T47D (cell line): ENCODE results near the gene FAM227B.

Experiments used
- DNase-seq, 2 experiments: peaks; one replicate each; pipeline versions ENCODE4 v3.0.0 to v3.0.0-alpha.2; 2011 to 2012; ENCODE audit warnings: low read depth in 1 of 2, low spot score in 1 of 2
- JUND ChIP-seq: IDR thresholded peaks from 2 replicates; pipeline ENCODE4 v1.6.1; 2012; ENCODE audit warnings: low read depth
- in situ Hi-C: cut with HindIII; loops from 2 replicates; pipeline ENCODE4 v1.10.0; 2016; ENCODE audit warnings: low sequenced_read_pairs, low pct_unique_long_range_greater_than_20kb

The FAM227B gene

DNA sequence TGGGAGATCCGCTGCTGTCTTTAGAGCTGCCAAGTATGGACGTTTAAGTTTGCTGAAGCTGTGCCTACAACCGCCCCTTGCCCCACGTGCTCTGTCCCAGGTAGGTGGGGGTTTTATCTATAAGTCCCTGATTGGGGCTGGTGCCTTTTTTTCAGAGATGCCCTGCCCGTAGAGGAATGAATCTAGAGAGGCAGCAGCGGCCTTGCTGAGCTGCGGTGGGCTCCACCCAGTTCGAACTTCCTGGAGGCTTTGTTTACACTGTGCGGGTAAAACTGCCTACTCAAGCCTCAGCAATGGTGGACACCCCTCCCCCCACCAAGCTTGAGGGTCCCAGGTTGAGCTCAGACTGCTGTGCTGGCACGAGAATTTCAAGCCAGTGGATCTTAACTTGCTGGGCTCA, 281.0 kb downstream of the FAM227B start:
- in situ Hi-C loops, result no loop called here
- no peak for TF ChIP-seq JUND

DNA sequence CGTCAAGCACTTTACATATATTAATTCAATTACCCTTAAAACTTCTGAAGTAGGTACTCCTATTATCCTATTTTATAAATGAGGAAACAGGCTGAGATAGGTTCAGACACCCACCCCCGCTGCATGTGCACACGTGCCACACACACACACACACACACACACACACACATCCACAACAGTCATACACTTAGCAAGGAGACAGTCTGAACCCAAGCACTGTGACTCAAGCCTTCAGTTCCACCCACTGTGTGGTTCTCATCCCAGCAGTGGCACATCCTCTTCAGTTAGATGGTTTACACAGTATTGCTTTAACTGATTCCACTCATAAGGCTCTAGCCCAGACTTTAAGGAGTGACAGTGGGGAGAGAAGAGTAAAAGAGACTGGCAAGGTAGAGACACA, 288.7 kb downstream of the FAM227B start:
- no peak for DNase-seq
- in situ Hi-C loops, result no loop called here
- no peak for TF ChIP-seq JUND

More for the DNA sequence above, 281.0 kb downstream of the FAM227B start:
- DNase-seq, result no peak

DNA sequence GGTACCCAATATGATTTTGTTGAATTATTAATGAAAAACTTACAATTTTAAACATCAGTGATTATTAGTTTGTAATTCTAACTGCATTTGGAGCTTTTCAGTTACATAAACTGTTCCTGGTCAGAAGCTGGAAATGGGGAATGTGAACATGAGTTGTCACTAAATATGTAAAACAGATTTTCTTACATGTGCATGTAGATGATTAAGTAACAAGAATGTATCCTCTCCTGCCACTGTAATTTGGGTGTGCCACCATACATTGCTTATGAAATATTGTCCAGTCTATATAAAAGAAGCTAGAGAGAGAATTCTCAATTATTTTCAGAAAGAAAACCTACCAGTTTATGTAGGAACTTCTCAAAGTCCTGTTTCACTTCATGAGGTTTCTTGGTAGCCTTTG, 289.2 kb downstream of the FAM227B start:
- no peak for DNase-seq
- in situ Hi-C loops, result no loop called here
- no peak for TF ChIP-seq JUND

DNA sequence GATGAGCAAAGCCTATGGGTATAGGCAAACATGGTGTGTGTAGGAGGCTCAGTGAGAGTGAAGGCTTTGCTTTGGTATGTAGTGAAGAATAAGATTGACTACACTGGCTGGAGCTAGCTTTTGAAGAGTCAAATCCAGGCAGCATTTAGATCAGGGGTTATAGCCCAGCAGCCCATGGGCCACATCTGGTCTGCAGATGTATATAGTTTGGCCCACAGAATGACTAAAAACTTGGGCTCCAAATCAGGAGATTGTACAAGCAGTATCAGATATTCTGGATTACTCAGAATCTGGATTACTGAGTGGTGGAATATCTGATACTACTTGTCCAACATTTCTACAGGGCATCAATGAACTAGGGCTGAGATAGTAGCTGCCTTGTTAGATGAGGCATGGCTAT, 290.5 kb downstream of the FAM227B start:
- no peak for DNase-seq
- no peak for TF ChIP-seq JUND
- in situ Hi-C loops, result no loop called here

DNA sequence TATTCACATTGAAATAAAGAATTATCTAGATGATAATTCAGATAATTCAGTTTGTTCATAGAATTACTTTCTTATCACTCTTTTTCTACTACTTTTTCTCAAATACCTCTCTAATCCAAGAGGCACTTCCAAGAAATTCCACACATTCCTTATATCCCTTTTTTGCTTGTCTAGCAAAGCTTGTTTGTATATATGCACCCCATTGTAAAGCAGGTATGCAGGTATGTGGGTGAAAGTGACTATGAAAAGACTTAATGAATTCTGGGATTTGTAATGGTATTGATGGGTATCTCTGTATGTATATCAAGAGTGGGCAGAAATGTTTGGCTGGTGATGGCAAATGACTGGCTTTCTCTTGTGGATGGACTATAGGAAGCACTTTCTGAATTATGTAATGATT, 291.7 kb downstream of the FAM227B start:
- no peak for DNase-seq
- TF ChIP-seq JUND, result no peak
- in situ Hi-C loops, result no loop called here

DNA sequence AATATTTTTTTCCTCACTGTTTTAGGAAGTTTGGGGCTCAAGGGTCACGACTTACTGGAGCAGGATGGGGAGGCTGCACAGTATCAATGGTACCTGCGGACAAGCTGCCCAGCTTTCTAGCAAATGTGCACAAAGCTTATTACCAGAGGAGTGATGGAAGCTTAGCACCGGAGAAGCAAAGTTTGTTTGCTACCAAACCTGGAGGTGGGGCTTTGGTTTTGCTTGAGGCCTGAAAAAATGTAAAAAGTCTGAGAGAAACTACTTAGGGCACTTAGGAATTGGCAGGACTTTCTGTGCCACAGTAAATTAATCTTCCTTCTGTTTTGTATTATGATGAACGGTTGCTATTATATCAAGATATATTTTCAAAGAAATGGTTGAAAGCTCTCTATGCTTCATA, 292.7 kb downstream of the FAM227B start:
- no peak for TF ChIP-seq JUND
- no peak for DNase-seq
- in situ Hi-C loops, result no loop called here

DNA sequence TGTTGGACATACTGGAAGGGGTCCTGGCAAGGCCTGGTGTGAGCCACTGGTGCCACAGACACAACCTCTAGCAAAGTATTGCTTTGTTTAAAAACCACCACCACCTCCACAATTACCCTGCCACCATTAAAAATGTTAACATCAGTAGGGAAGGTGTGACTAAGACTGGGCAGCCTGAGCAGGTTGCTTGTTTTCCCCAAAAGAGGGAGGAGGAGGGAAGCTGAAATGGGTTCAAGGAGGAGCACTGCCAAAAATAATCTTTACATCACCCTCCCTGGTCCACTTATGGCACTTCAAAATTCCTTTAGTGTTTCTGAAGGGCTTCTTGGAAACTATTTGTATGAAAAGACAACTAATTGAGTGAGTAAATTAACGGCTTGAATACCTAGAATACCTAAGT, 297.4 kb downstream of the FAM227B start:
- in situ Hi-C loops, result no loop called here
- no peak for TF ChIP-seq JUND
- DNase-seq, result no peak

DNA sequence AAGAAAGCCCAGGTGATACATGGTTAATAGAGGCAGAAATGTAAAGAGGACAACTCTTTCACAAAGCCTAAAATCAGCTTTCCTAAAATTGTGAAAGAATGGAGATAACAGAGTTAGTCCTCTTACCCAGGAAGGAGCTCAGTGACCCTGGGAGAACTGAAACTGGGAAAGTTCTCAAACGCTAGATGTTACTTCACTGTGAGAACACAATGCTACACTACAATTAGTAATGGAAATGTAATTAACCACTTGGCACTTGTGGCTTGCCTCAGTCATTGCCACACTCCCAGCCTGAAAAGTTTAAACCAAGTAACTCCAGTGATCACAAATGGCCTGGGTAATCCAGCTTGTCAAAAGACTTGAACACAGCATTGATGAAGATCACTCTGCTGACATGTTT, 300.3 kb downstream of the FAM227B start:
- TF ChIP-seq JUND, result no peak
- no peak for DNase-seq
- in situ Hi-C loops, result no loop called here

DNA sequence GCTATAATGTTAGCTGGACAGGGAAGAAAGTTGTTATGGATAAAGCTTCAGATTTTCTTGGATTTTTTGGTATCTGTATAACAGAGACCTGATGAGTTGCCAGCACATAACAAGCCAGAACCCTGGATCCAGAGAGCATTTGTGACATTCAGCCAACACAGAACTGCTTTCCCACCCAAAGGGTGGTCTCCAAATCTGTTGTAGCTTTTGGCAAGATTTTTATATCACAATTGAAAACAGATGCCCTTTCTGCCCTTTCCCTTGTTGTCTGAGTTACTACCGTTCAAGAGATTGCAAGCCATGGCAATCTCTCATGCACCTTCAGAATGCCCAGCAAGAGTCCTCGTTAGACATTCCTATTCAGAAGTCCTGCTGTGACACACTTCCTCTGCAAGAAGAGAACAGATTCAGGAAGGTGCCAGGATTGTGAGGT, 305.2 kb downstream of the FAM227B start:
- no peak for TF ChIP-seq JUND
- DNase-seq, result no peak
- in situ Hi-C loops, result no loop called here

DNA sequence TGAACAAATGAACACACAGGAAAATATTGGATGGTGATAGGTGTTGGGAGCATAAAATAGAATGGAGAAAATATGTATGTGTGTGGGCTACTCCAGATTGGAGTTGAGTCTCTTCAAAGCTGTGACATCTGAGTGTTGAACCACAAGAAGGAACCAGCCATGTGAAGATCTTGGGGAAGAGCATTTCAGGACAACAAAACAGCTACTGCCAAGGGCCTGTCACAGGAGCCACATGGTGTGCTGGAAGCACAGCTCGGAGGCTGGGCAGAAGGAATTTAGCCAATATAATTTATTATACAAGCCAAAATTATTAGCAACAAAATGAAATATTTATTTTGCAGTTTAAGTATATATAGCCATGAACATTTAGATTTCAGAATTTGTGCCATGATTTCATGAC, 305.9 kb downstream of the FAM227B start:
- DNase-seq, result no peak
- in situ Hi-C loops, result no loop called here
- no peak for TF ChIP-seq JUND

DNA sequence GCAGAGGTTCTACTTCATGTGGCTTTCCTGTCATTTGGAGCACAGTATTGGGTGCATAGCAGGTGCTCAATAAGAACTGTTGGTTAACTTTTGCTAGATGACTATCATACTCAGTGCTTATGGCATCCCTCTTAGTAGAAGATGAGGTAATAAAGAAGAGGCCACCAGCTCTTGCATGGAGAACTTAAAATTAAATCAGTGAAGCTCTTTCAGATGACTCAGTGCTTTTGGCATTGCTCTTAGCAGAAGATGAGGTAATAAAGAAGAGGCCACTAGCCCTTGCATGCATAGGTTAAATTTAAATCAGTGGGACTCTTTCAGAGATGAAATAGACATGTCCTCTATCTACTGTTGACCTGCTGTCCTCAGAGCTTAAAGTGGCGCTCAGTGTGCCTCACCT, 307.0 kb downstream of the FAM227B start:
- no peak for DNase-seq
- no peak for TF ChIP-seq JUND
- in situ Hi-C loops, result no loop called here

DNA sequence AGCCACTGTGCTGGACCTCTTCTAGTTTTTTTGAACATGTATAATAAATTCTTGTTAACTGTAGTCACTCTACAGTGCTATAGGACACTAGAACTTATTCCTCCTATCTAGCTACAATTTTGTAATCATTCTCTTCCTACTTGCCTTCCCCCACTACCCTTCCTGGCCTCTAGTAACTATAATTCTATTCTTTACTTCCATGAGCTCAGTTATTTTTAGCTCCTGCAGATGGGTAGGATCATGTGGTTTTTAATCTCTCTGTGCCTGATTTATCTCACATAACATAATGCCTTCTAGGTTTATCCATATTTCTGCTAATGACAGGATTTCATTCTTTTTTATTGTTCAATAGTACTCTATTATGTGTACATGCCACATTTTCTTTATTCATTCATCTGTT, 310.7 kb downstream of the FAM227B start:
- in situ Hi-C loops, result no loop called here
- no peak for DNase-seq
- TF ChIP-seq JUND, result no peak

DNA sequence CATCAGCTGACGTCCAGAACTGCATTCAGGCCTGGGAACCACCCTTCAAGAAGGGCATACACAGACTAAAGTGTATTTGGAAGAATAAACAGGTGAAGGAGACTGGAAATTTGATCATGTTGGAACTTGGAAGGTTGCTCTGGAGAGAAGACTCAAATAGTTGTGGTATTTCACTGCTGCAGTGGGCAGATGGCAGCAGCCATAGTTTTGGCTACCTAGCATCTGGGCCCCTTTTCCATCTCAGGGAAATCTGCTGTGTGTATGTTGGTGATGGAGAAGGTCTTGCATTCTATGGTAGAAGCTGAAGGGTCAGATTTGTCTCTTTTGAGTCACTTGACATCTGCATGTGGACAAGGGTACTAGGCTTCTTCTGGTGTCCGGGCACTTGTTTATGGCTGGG, 311.9 kb downstream of the FAM227B start:
- in situ Hi-C loops, result no loop called here
- TF ChIP-seq JUND, result no peak
- DNase-seq, result no peak

DNA sequence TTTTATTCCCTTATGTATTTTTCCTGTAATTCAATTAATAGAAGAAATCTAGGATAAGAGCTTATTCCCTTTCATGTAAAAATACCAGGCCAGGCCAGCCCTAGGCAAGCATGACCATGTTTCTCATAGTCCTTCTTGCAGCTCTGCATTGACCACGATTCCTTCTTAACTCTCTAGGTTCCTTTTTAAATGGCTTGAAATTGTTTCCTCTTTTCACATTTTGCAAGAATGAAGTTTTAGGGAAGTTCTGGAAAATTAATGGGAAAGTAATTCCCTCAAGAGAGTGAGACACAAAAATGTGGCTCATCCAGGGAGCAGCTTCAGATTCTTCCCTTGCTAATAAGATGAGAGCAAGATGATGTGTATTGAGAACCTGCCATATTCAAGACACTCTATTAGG, 314.1 kb downstream of the FAM227B start:
- in situ Hi-C loops, result no loop called here

More for the DNA sequence above, 314.1 kb downstream of the FAM227B start:
- TF ChIP-seq JUND, result no peak
- DNase-seq, result no peak
